GM23338 (cell line): ENCODE measurements around the gene WDR91. TPM values are rescaled to one million over a fixed set of nuclear protein-coding genes. Genes with fewer than 3 reads are reported as not detected.

ENCODE experiments used
- ATAC-seq: fragments of 200-7000 bp; cut with Tn5 transposase; 3 replicates; pipeline ENCODE4 v1.9.1; 2020
- DNase-seq: peaks from one replicate; pipeline ENCODE4 v3.0.0-alpha.2; 2015; ENCODE audit warnings: low spot score
- H2AFZ ChIP-seq: fragments of 200-600 bp; sonication (generic); 2 replicates; pipeline ENCODE4 v1.8.0; 2016; ENCODE audit warnings: antibody characterized with exemption, mild to moderate bottlenecking, moderate library complexity
- H3F3A ChIP-seq: fragments of 200-600 bp; sonication (generic); replicated peaks from 2 replicates; pipeline ENCODE4 v1.8.0; 2017; ENCODE audit warnings: antibody characterized with exemption, mixed run types, low read depth
- H3K27ac ChIP-seq: fragments of 200-600 bp; sonication (generic); 2 replicates; pipeline ENCODE4 v1.6.1; 2016; ENCODE audit warnings: low read depth
- H3K27me3 ChIP-seq: fragments of 200-600 bp; sonication (generic); 2 replicates; pipeline ENCODE4 v1.8.0; 2016; ENCODE audit warnings: mild to moderate bottlenecking, mixed run types, moderate library complexity; ENCODE audit not compliant: insufficient read depth
- H3K36me3 ChIP-seq: fragments of 200-600 bp; sonication (generic); 2 replicates; pipeline ENCODE4 v1.8.0; 2016; ENCODE audit warnings: mild to moderate bottlenecking; ENCODE audit not compliant: insufficient read depth
- H3K4me1 ChIP-seq: fragments of 200-600 bp; sonication (generic); 2 replicates; pipeline ENCODE4 v1.8.0; 2016; ENCODE audit warnings: mild to moderate bottlenecking, moderate library complexity; ENCODE audit not compliant: insufficient read depth
- H3K4me2 ChIP-seq: fragments of 200-600 bp; sonication (generic); 2 replicates; pipeline ENCODE4 v1.7.1; 2017; ENCODE audit warnings: mixed run types
- H3K4me3 ChIP-seq: fragments of 200-600 bp; sonication (generic); 2 replicates; pipeline ENCODE4 v1.6.1; 2016; ENCODE audit warnings: mixed run types
- H3K79me2 ChIP-seq: fragments of 200-600 bp; sonication (generic); replicated peaks from 2 replicates; pipeline ENCODE4 v1.8.0; 2017; ENCODE audit warnings: mild to moderate bottlenecking; ENCODE audit not compliant: insufficient read depth
- H3K9me2 ChIP-seq: fragments of 200-600 bp; sonication (generic); 2 replicates; pipeline ENCODE4 v1.8.0; 2017; ENCODE audit not compliant: insufficient read depth
- H4K20me1 ChIP-seq: fragments of 200-600 bp; sonication (generic); replicated peaks from 2 replicates; pipeline ENCODE4 v1.8.0; 2017; ENCODE audit warnings: mild to moderate bottlenecking; ENCODE audit not compliant: insufficient read depth
- H3K27ac Mint-ChIP-seq: 2 replicates; pipeline ENCODE4 v1.8.0; 2020; ENCODE audit warnings: inconsistent platforms, mild to moderate bottlenecking, moderate library complexity, mixed read lengths
- H3K27me3 Mint-ChIP-seq: 3 replicates; pipeline ENCODE4 v1.8.0; 2022; ENCODE audit warnings: low read depth, mild to moderate bottlenecking, moderate library complexity, mixed read lengths, inconsistent platforms; ENCODE audit not compliant: insufficient read depth, poor library complexity
- H3K36me3 Mint-ChIP-seq: 3 replicates; pipeline ENCODE4 v1.8.0; 2021; ENCODE audit warnings: low read depth, mild to moderate bottlenecking, inconsistent platforms, moderate library complexity, mixed read lengths
- H3K4me1 Mint-ChIP-seq: 3 replicates; pipeline ENCODE4 v1.8.0; 2020; ENCODE audit warnings: mild to moderate bottlenecking, inconsistent platforms, mixed read lengths
- H3K4me3 Mint-ChIP-seq: 3 replicates; pipeline ENCODE4 v1.8.0; 2021; ENCODE audit warnings: moderate library complexity, mild to moderate bottlenecking, inconsistent platforms, mixed read lengths
- H3K9me3 Mint-ChIP-seq: 3 replicates; pipeline ENCODE4 v1.8.0; 2020; ENCODE audit warnings: moderate library complexity, mild to moderate bottlenecking, inconsistent platforms, mixed read lengths
- CREB1 ChIP-seq: fragments of 250-450 bp; sonication (Bioruptor Pico); IDR thresholded peaks from 2 replicates; pipeline ENCODE4 v1.5.0; 2020; ENCODE audit warnings: low read depth, mild to moderate bottlenecking, moderate library complexity
- CTCF ChIP-seq, 2 experiments: fragments of 200-600 bp in 1 of 2; sonication (generic) in 1 of 2; conservative IDR thresholded peaks; 2 replicates each; pipeline versions ENCODE4 v1.5.1 to v1.6.1; 2016 to 2017; ENCODE audit warnings: antibody characterized with exemption in 2 of 2, low read depth in 2 of 2, mild to moderate bottlenecking in 2 of 2, moderate library complexity in 1 of 2
- ETS1 ChIP-seq: IDR thresholded peaks from 2 replicates; pipeline ENCODE4 v1.6.1; 2016; ENCODE audit warnings: antibody characterized with exemption
- EZH2 ChIP-seq: fragments of 200-600 bp; sonication (generic); IDR thresholded peaks from one replicate; pipeline ENCODE4 v1.8.0; 2017; ENCODE audit warnings: antibody characterized with exemption, mild to moderate bottlenecking, low read depth; ENCODE audit not compliant: unreplicated experiment
- EZH2phosphoT487 ChIP-seq: fragments of 200-600 bp; sonication (generic); IDR thresholded peaks from one replicate; pipeline ENCODE4 v1.8.1; 2018; ENCODE audit warnings: antibody characterized with exemption; ENCODE audit not compliant: unreplicated experiment
- JUNB ChIP-seq: IDR thresholded peaks from one replicate; pipeline ENCODE4 v1.6.1; 2016; ENCODE audit warnings: antibody characterized with exemption; ENCODE audit not compliant: unreplicated experiment
- NANOG ChIP-seq: IDR thresholded peaks from 2 replicates; pipeline ENCODE4 v1.6.1; 2016; ENCODE audit warnings: antibody characterized with exemption, borderline replicate concordance
- POLR2AphosphoS5 ChIP-seq: IDR thresholded peaks from 2 replicates; pipeline ENCODE4 v1.6.1; 2016; ENCODE audit warnings: antibody characterized with exemption, low read depth
- REST ChIP-seq: IDR thresholded peaks from one replicate; pipeline ENCODE4 v1.6.1; 2018; ENCODE audit warnings: antibody characterized with exemption; ENCODE audit not compliant: unreplicated experiment
- STAT1 ChIP-seq: IDR thresholded peaks from one replicate; pipeline ENCODE4 v1.6.1; 2016; ENCODE audit warnings: antibody characterized with exemption; ENCODE audit not compliant: unreplicated experiment
- ZNF114 ChIP-seq: fragments of 250-450 bp; sonication (Bioruptor Pico); IDR thresholded peaks from 2 replicates; pipeline ENCODE4 v1.5.0; 2020; ENCODE audit warnings: mild to moderate bottlenecking, moderate library complexity
- ZNF331 ChIP-seq: fragments of 250-450 bp; sonication (Bioruptor Pico); IDR thresholded peaks from 2 replicates; pipeline ENCODE4 v1.5.0; 2020; ENCODE audit warnings: low read depth, mild to moderate bottlenecking, moderate library complexity
- ZNF462 ChIP-seq: fragments of 250-450 bp; sonication (Bioruptor Pico); IDR thresholded peaks from 2 replicates; pipeline ENCODE4 v1.5.0; 2020; ENCODE audit warnings: mild to moderate bottlenecking, moderate library complexity
- polyA plus RNA-seq: library from polyadenylated mRNA; unstranded; fragments of >200 nt; fragmentation: Nextera tagmentation; extraction: Ambion mirVana; gene quantifications from 2 replicates; pipeline ENCODE4 v1.2.1, GENCODE V29; 2016
- total RNA-seq: library from RNA; depleted of rRNA; stranded (reverse); fragments of >200 nt; shearing (Covaris generic); gene quantifications from 2 replicates; pipeline ENCODE4 v1.2.3, GENCODE V29; 2014

Gene WDR91
- total and polyA plus RNA-seq, 2 experiments from 2014 or later: 5.8 to 32.6 TPM

- Histone ChIP-seq H4K20me1 (no peaks in the 10 kb centered on the region), H3K36me3 (no peaks in the 10 kb centered on the region), H3K9me2 (no peaks in the 10 kb centered on the region), H2AFZ (no peak overlapping the region), H3K4me1 (peaks cover 2% of the 10 kb centered on the region; the same call in 1 of the 2 replicates), H3F3A (no peaks in the 10 kb centered on the region), H3K27me3 (no peaks in the 10 kb centered on the region), H3K4me2 (no peak overlapping the region), H3K27ac (no peak overlapping the region), H3K4me3 (no peak overlapping the region), H3K79me2 (no peaks in the 10 kb centered on the region)
- H3K9me3 Mint-ChIP-seq: no peaks in the 10 kb centered on the region
- H3K27ac Mint-ChIP-seq: no peak overlapping the region
- peaks cover 2% of the 10 kb centered on the region for H3K27me3 Mint-ChIP-seq
- DNase-seq (no peak), ATAC-seq (no peak)
- peaks cover 5% of the 10 kb centered on the region; the same call in 2 of the 3 replicates for H3K36me3 Mint-ChIP-seq
- TF ChIP-seq JUNB (no peak), REST (no peak), ZNF331 (CRISPR knock-in tag) (no peak), STAT1 (no peak), ZNF462 (CRISPR knock-in tag) (no peak), CREB1 (CRISPR knock-in tag) (no peak), CTCF (conservative IDR thresholded peaks at IDR 0.05; ENCODE audit: low read depth in 2 of 2) (no peak), POLR2AphosphoS5 (no peak), EZH2 (no peak), ZNF114 (no peak), NANOG (no peak), EZH2phosphoT487 (no peak), ETS1 (no peak)
- H3K4me3 Mint-ChIP-seq: no peak overlapping the region
- H3K4me1 Mint-ChIP-seq: peaks cover 14% of the 10 kb centered on the region
Observed at GRCh38 chr7:135204876-135205275, 6.5 kb downstream of the WDR91 start.
